H9 (cell line): Measurements from ENCODE around the gene MRPS11. TPM values are rescaled to one million over a fixed set of nuclear protein-coding genes. Genes with fewer than 3 reads are reported as not detected.
"Not testable (repeated sequence)": the region's sequence is repeated elsewhere in the genome, so short reads cannot be mapped to it uniquely, and the experiment has no call there.

Source experiments
- DNase-seq: peaks from one replicate; pipeline ENCODE4 v3.0.0-alpha.2; 2017
- H2AFZ ChIP-seq: one replicate; pipeline ENCODE4 v1.6.1; 2013; ENCODE audit warnings: mild to moderate bottlenecking, low read length, control low read depth, moderate library complexity
- H2AK5ac ChIP-seq: 2 replicates; pipeline ENCODE4 v1.6.1; 2013; ENCODE audit warnings: low read length, control low read depth, mixed read lengths; ENCODE audit not compliant: insufficient read length
- H2BK120ac ChIP-seq: one replicate; pipeline ENCODE4 v1.6.1; 2013; ENCODE audit warnings: low read depth, mild to moderate bottlenecking, low read length, control low read depth, inconsistent platforms; ENCODE audit not compliant: poor library complexity, severe bottlenecking
- H2BK12ac ChIP-seq: 2 replicates; pipeline ENCODE4 v1.6.1; 2013; ENCODE audit warnings: low read length, control low read depth, mixed read lengths, low read depth; ENCODE audit not compliant: insufficient read length
- H2BK15ac ChIP-seq: 2 replicates; pipeline ENCODE4 v1.6.1; 2013; ENCODE audit warnings: low read depth, low read length, control low read depth
- H2BK20ac ChIP-seq: one replicate; pipeline ENCODE4 v1.6.1; 2013; ENCODE audit warnings: low read depth, mild to moderate bottlenecking, low read length, control low read depth, inconsistent platforms; ENCODE audit not compliant: poor library complexity, severe bottlenecking
- H2BK5ac ChIP-seq: 2 replicates; pipeline ENCODE4 v1.6.1; 2013; ENCODE audit warnings: low read length, control low read depth, mixed read lengths; ENCODE audit not compliant: insufficient read length
- H3K14ac ChIP-seq: 2 replicates; pipeline ENCODE4 v1.6.1; 2013; ENCODE audit warnings: low read length, control low read depth; ENCODE audit not compliant: insufficient read depth
- H3K18ac ChIP-seq: 2 replicates; pipeline ENCODE4 v1.6.1; 2013; ENCODE audit warnings: low read depth, mild to moderate bottlenecking, mixed read lengths, low read length, control low read depth; ENCODE audit not compliant: insufficient read length
- H3K23ac ChIP-seq: 2 replicates; pipeline ENCODE4 v1.6.1; 2013; ENCODE audit warnings: low read length, control low read depth, mixed read lengths, low read depth; ENCODE audit not compliant: insufficient read length
- H3K23me2 ChIP-seq: 2 replicates; pipeline ENCODE4 v1.6.1; 2013; ENCODE audit warnings: low read depth, mild to moderate bottlenecking, mixed read lengths, low read length, control low read depth; ENCODE audit not compliant: insufficient read length, poor library complexity, severe bottlenecking
- H3K27ac ChIP-seq: 2 replicates; pipeline ENCODE4 v1.5.1; 2013; ENCODE audit warnings: low read length, control low read depth, mixed read lengths, low read depth; ENCODE audit not compliant: insufficient read length
- H3K27me3 ChIP-seq: 2 replicates; pipeline ENCODE4 v1.6.1; 2013; ENCODE audit warnings: low read length, control low read depth, inconsistent platforms; ENCODE audit not compliant: insufficient read depth
- H3K4ac ChIP-seq: 2 replicates; pipeline ENCODE4 v1.6.1; 2013; ENCODE audit warnings: low read depth, mild to moderate bottlenecking, control low read depth, inconsistent platforms, low read length, moderate library complexity
- H3K4me1 ChIP-seq: 2 replicates; pipeline ENCODE4 v1.6.1; 2013; ENCODE audit warnings: low read length, control low read depth, inconsistent platforms; ENCODE audit not compliant: insufficient read depth
- H3K4me2 ChIP-seq: 2 replicates; pipeline ENCODE4 v1.6.1; 2013; ENCODE audit warnings: low read length, control low read depth, mixed read lengths; ENCODE audit not compliant: insufficient read length, insufficient read depth
- H3K56ac ChIP-seq: 2 replicates; pipeline ENCODE4 v1.6.1; 2013; ENCODE audit warnings: low read depth, mild to moderate bottlenecking, mixed read lengths, low read length, control low read depth; ENCODE audit not compliant: insufficient read length
- H3K79me1 ChIP-seq: 2 replicates; pipeline ENCODE4 v1.6.1; 2013; ENCODE audit warnings: low read depth, mild to moderate bottlenecking, moderate library complexity, low read length, control low read depth, inconsistent platforms; ENCODE audit not compliant: insufficient read depth, poor library complexity, severe bottlenecking
- H3K79me2 ChIP-seq: 2 replicates; pipeline ENCODE4 v1.6.1; 2013; ENCODE audit warnings: low read length, control low read depth, inconsistent platforms; ENCODE audit not compliant: insufficient read depth
- H3K9ac ChIP-seq: 2 replicates; pipeline ENCODE4 v1.6.1; 2013; ENCODE audit warnings: low read length, control low read depth, mixed read lengths; ENCODE audit not compliant: insufficient read length; ENCODE audit errors: extremely low read depth
- H3K9me3 ChIP-seq: one replicate; pipeline ENCODE4 v1.6.1; 2013; ENCODE audit warnings: low read depth, low read length, inconsistent platforms; ENCODE audit not compliant: control insufficient read depth
- H3T11ph ChIP-seq: one replicate; pipeline ENCODE4 v1.6.1; 2013; ENCODE audit warnings: mild to moderate bottlenecking, low read length, control low read depth, inconsistent platforms
- H4K20me1 ChIP-seq: one replicate; pipeline ENCODE4 v1.6.1; 2013; ENCODE audit not compliant: control insufficient read depth, insufficient read length, insufficient read depth
- H4K5ac ChIP-seq: 2 replicates; pipeline ENCODE4 v1.6.1; 2013; ENCODE audit warnings: low read depth, mild to moderate bottlenecking, mixed read lengths, low read length, control low read depth; ENCODE audit not compliant: insufficient read length
- H4K8ac ChIP-seq: replicated peaks from 2 replicates; pipeline ENCODE4 v1.6.1; 2013; ENCODE audit warnings: low read length, control low read depth, mixed read lengths, low read depth; ENCODE audit not compliant: insufficient read length
- H4K91ac ChIP-seq: 2 replicates; pipeline ENCODE4 v1.6.1; 2013; ENCODE audit warnings: low read depth, mild to moderate bottlenecking, moderate library complexity, mixed read lengths, low read length, control low read depth; ENCODE audit not compliant: insufficient read length
- H3K27ac Mint-ChIP-seq, 3 experiments: 2 replicates in 2 of 3; 3 replicates in 1 of 3; pipeline ENCODE4 v1.8.0; 2020 to 2021; ENCODE audit warnings: mixed read lengths in 3 of 3, mild to moderate bottlenecking in 1 of 3, moderate library complexity in 1 of 3
- H3K27me3 Mint-ChIP-seq: 2 replicates; pipeline ENCODE4 v1.8.0; 2021; ENCODE audit warnings: low read depth, mild to moderate bottlenecking, moderate library complexity, mixed read lengths
- H3K36me3 Mint-ChIP-seq, 3 experiments: 2 replicates in 2 of 3; 3 replicates in 1 of 3; pipeline ENCODE4 v1.8.0; 2020 to 2021; ENCODE audit warnings: low read depth in 3 of 3, mixed read lengths in 3 of 3; ENCODE audit not compliant: insufficient read depth in 1 of 3
- H3K4me1 Mint-ChIP-seq, 2 experiments: 2 replicates each; pipeline ENCODE4 v1.8.0; 2020; ENCODE audit warnings: mixed read lengths in 2 of 2
- H3K4me3 Mint-ChIP-seq, 2 experiments: 2 replicates in 1 of 2; 3 replicates in 1 of 2; pipeline ENCODE4 v1.8.0; 2020 to 2021; ENCODE audit warnings: mild to moderate bottlenecking in 2 of 2, mixed read lengths in 2 of 2, moderate library complexity in 1 of 2
- H3K9me3 Mint-ChIP-seq, 2 experiments: 2 replicates in 1 of 2; 3 replicates in 1 of 2; pipeline ENCODE4 v1.8.0; 2020; ENCODE audit warnings: mild to moderate bottlenecking in 2 of 2, mixed read lengths in 2 of 2, moderate library complexity in 1 of 2
- WGBS: extraction: QIAGEN DNeasy Blood & Tissue Kit; methylation state at CpG from one replicate; pipeline ENCODE4 v1.1.7; 2013; ENCODE audit warnings: missing lambda C conversion rate, low lambda C conversion rate, mixed read lengths; ENCODE audit not compliant: insufficient read length; ENCODE audit errors: extremely low coverage; 5-methylcytosine and 5-hydroxymethylcytosine counted together
- total RNA-seq: library from RNA; stranded (reverse); gene quantifications from 2 replicates; pipeline ENCODE4 v1.2.1, GENCODE V29; 2021
- TF ChIP-seq, protein P1 (sequence below): fragments of 200-600 bp; sonication (generic); conservative IDR thresholded peaks from 3 replicates; pipeline ENCODE4 v1.8.0; 2021; ENCODE audit warnings: antibody characterized with exemption, mild to moderate bottlenecking

MRPS11 gene
- total RNA-seq, 1 experiment from 2014 or later = 54.5 TPM

DNA sequence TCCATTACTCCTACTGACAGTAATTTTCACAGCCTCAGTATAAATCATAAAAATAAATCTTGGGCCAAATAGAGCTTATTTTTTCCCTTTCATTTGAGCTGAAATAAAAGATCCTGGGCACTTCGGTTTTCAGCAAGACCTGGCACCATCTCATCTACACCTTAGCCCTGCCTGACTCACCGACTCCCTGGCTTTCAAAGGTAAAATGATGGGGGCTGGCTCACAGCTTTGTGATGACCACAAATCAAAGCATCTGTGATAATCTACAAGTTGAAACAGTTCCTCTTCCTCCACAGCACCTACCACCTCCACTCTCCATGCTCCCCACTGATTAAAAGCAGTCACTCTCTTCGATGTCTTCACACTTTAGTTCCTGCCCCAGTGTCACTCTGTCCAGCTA is 51.4 kb downstream of the MRPS11 start:
- no peaks in the 10 kb centered on the region for H3K4me1 Mint-ChIP-seq
- H3K27ac Mint-ChIP-seq = no peak overlapping the region
- no peaks in the 10 kb centered on the region for H3K9me3 ChIP-seq
- no peaks in the 10 kb centered on the region for H3K23me2 ChIP-seq
- no peak overlapping the region for H2AK5ac ChIP-seq
- no peak overlapping the region for H2BK5ac ChIP-seq
- no peaks in the 10 kb centered on the region for H3K79me1 ChIP-seq
- TF ChIP-seq, protein P1, sequence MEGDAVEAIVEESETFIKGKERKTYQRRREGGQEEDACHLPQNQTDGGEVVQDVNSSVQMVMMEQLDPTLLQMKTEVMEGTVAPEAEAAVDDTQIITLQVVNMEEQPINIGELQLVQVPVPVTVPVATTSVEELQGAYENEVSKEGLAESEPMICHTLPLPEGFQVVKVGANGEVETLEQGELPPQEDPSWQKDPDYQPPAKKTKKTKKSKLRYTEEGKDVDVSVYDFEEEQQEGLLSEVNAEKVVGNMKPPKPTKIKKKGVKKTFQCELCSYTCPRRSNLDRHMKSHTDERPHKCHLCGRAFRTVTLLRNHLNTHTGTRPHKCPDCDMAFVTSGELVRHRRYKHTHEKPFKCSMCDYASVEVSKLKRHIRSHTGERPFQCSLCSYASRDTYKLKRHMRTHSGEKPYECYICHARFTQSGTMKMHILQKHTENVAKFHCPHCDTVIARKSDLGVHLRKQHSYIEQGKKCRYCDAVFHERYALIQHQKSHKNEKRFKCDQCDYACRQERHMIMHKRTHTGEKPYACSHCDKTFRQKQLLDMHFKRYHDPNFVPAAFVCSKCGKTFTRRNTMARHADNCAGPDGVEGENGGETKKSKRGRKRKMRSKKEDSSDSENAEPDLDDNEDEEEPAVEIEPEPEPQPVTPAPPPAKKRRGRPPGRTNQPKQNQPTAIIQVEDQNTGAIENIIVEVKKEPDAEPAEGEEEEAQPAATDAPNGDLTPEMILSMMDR = no peak
- no peak overlapping the region for H4K5ac ChIP-seq
- H3K79me2 ChIP-seq = no peaks in the 10 kb centered on the region
- H3K18ac ChIP-seq = no peak overlapping the region
- H2BK120ac ChIP-seq = no peak overlapping the region
- H4K20me1 ChIP-seq = no peaks in the 10 kb centered on the region
- WGBS = no CpG with 5 or more reads among the region's 3 CpGs
- H4K91ac ChIP-seq = no peak overlapping the region
- H3K4me2 ChIP-seq = no peak overlapping the region
- no peak overlapping the region for H2BK20ac ChIP-seq
- H2AFZ ChIP-seq = no peak overlapping the region
- no peak overlapping the region for H3K27ac ChIP-seq
- H3K36me3 Mint-ChIP-seq = peaks cover 6 to 16% (median 8%) of the 10 kb centered on the region in 3 experiments; a peak in 6 of 7 replicates
- H3K56ac ChIP-seq = no peak overlapping the region
- H2BK12ac ChIP-seq = no peak overlapping the region
- no peaks in the 10 kb centered on the region for H3K4me1 ChIP-seq
- no peak overlapping the region for H3K4ac ChIP-seq
- no peak overlapping the region for H3K23ac ChIP-seq
- no peak overlapping the region for H3T11ph ChIP-seq
- no peak overlapping the region for H3K14ac ChIP-seq
- no peak overlapping the region for H4K8ac ChIP-seq
- H3K9me3 Mint-ChIP-seq = peaks cover 6 to 7% of the 10 kb centered on the region in 2 experiments; a peak in 3 of 5 replicates
- H3K27me3 ChIP-seq = no peaks in the 10 kb centered on the region
- DNase-seq = no peak
- H3K9ac ChIP-seq = no peak overlapping the region
- no peak overlapping the region for H3K4me3 Mint-ChIP-seq
- H3K27me3 Mint-ChIP-seq = no peaks in the 10 kb centered on the region
- no peak overlapping the region for H2BK15ac ChIP-seq

DNA sequence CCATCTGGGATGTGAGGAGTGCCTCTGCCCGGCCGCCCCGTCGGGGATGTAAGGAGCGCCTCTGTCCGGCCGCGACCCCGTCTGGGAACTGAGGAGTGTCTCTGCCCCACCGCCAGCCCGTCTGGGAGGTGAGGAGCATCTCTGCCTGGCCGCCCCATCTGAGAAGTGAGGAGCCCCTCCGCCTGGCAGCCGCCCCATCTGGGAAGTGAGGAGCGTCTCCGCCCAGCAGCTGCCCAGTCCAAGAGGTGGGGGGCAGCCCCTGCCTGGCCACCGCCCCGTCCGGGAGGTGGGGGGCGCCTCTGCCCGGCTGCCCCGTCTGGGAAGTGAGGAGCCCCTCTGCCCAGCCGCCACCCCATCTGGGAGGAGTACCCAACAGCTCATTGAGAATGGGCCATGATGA is 56.6 kb downstream of the MRPS11 start:
- H3K27ac ChIP-seq, H2BK20ac ChIP-seq, H2BK12ac ChIP-seq, H3K56ac ChIP-seq, H3K9me3 Mint-ChIP-seq, H3K27me3 Mint-ChIP-seq, H3K4me1 ChIP-seq, H3K18ac ChIP-seq, H3K9ac ChIP-seq, H2AFZ ChIP-seq, H3K14ac ChIP-seq, H3K79me1 ChIP-seq, H4K20me1 ChIP-seq, H4K8ac ChIP-seq, H2BK5ac ChIP-seq, H2AK5ac ChIP-seq, H3K9me3 ChIP-seq, H3K4me1 Mint-ChIP-seq, H3K27ac Mint-ChIP-seq, H3T11ph ChIP-seq, H3K23ac ChIP-seq, H3K4me2 ChIP-seq, H4K91ac ChIP-seq, H2BK120ac ChIP-seq, DNase-seq, H3K27me3 ChIP-seq, H3K23me2 ChIP-seq, H3K4me3 Mint-ChIP-seq, H3K4ac ChIP-seq, H2BK15ac ChIP-seq, H4K5ac ChIP-seq, H3K79me2 ChIP-seq: not testable (repeated sequence)
- whole genome bisulfite sequencing = no CpG with 5 or more reads among the region's 23 CpGs
- peaks cover 19 to 49% (median 36%) of the 10 kb centered on the region in 3 experiments for H3K36me3 Mint-ChIP-seq
